Cortex of kidney (tissue), 1 donor: ENCODE data around the gene MARCHF9.

Experiments
- DNase-seq: peaks from one replicate; lab custom pipeline; 2025; lab: John Stamatoyannopoulos, UW

Gene MARCHF9

GRCh38 chr12:57724003-57724935, 30.6 kb upstream of the MARCHF9 start:
- no peak for DNase-seq

- DNase-seq: no peak
These were observed 29.8 kb upstream of the MARCHF9 start for GRCh38 chr12:57724936-57725740.

GRCh38 chr12:57725851-57726150, 29.1 kb upstream of the MARCHF9 start:
- no peak for DNase-seq

- no peak for DNase-seq
These were observed 28.6 kb upstream of the MARCHF9 start for GRCh38 chr12:57726151-57726883.

- no peak for DNase-seq
These were observed 27.8 kb upstream of the MARCHF9 start for GRCh38 chr12:57726884-57727757.

GRCh38 chr12:57727758-57728395, 27.0 kb upstream of the MARCHF9 start:
- DNase-seq: no peak

- DNase-seq: no peak
These were observed 25.5 kb upstream of the MARCHF9 start for GRCh38 chr12:57729321-57729844.

GRCh38 chr12:57730336-57731067, 24.4 kb upstream of the MARCHF9 start:
- no peak for DNase-seq

GRCh38 chr12:57731411-57732080, 23.4 kb upstream of the MARCHF9 start:
- DNase-seq: no peak

GRCh38 chr12:57732270-57732669, 22.6 kb upstream of the MARCHF9 start:
- no peak for DNase-seq

- no peak for DNase-seq
These were observed 21.9 kb upstream of the MARCHF9 start for GRCh38 chr12:57732726-57733593.

GRCh38 chr12:57733928-57734327, 21.0 kb upstream of the MARCHF9 start:
- no peak for DNase-seq

GRCh38 chr12:57734591-57734990, 20.3 kb upstream of the MARCHF9 start:
- DNase-seq: no peak

GRCh38 chr12:57735198-57735855, 19.6 kb upstream of the MARCHF9 start:
- DNase-seq: no peak

GRCh38 chr12:57735952-57736740, 18.8 kb upstream of the MARCHF9 start:
- DNase-seq: no peak

GRCh38 chr12:57736741-57737466, 18.0 kb upstream of the MARCHF9 start:
- DNase-seq: no peak
